IMR-90 (cell line): ENCODE data around the gene IQCK. TPM values are rescaled to one million over a fixed set of nuclear protein-coding genes. Genes with fewer than 3 reads are reported as not detected.

Source experiments
- ATAC-seq: fragments of 200-7000 bp; cut with Tn5 transposase; 2 replicates; pipeline ENCODE4 v1.9.1; 2020; ENCODE audit warnings: low read depth, mild to moderate bottlenecking, moderate library complexity
- BruUV-seq: library from RNA; stranded (reverse); fragments of 400-500 nt; replicated peaks from 2 replicates; lab custom pipeline; 2021; lab: Mats Ljungman, UMichigan
- CTCF ChIA-PET: fragments of 300-600 bp; formaldehyde crosslinking; extraction: SDS; loops from one replicate; lab custom pipeline; 2021; ENCODE audit warnings: antibody characterized with exemption; lab: Yijun Ruan, JAX
- POLR2A ChIA-PET: fragments of 300-600 bp; sonication (Branson Sonifier 250); formaldehyde crosslinking; loops from one replicate; lab custom pipeline; 2022; ENCODE audit warnings: antibody characterized with exemption; ENCODE audit not compliant: unreplicated experiment; lab: Charles Lee
- DNase-seq: peaks from one replicate; pipeline ENCODE4 v3.0.0; 2013
- H2AFZ ChIP-seq: replicated peaks from 2 replicates; pipeline ENCODE3; 2013; ENCODE audit warnings: low read length, mild to moderate bottlenecking; ENCODE audit not compliant: poor library complexity
- H2AK5ac ChIP-seq: 2 replicates; pipeline ENCODE4 v1.6.1; 2013; ENCODE audit warnings: low read depth, low read length, inconsistent platforms
- H2AK9ac ChIP-seq: replicated peaks from 2 replicates; pipeline ENCODE3; 2013; ENCODE audit warnings: mild to moderate bottlenecking, low read depth, low read length, moderate library complexity; ENCODE audit not compliant: poor library complexity
- H2BK120ac ChIP-seq: 2 replicates; pipeline ENCODE4 v1.6.1; 2013; ENCODE audit warnings: low read depth, low read length, inconsistent platforms
- H2BK15ac ChIP-seq: 3 replicates; pipeline ENCODE4 v1.6.1; 2013; ENCODE audit warnings: low read depth, low read length, inconsistent platforms
- H2BK20ac ChIP-seq: 2 replicates; pipeline ENCODE4 v1.6.1; 2013; ENCODE audit warnings: low read depth, mild to moderate bottlenecking, inconsistent platforms, low read length, moderate library complexity
- H2BK5ac ChIP-seq: 2 replicates; pipeline ENCODE4 v1.6.1; 2013; ENCODE audit warnings: mild to moderate bottlenecking, low read depth, low read length, inconsistent platforms; ENCODE audit not compliant: poor library complexity, severe bottlenecking
- H3K14ac ChIP-seq: replicated peaks from 2 replicates; pipeline ENCODE4 v1.6.1; 2013; ENCODE audit warnings: low read depth, low read length, inconsistent platforms
- H3K18ac ChIP-seq: 2 replicates; pipeline ENCODE4 v1.6.1; 2013; ENCODE audit warnings: low read depth, low read length, control low read depth
- H3K23ac ChIP-seq: 2 replicates; pipeline ENCODE4 v1.6.1; 2013; ENCODE audit warnings: low read depth, low read length, inconsistent platforms
- H3K27ac ChIP-seq: 2 replicates; pipeline ENCODE4 v1.5.1; 2013; ENCODE audit warnings: mild to moderate bottlenecking, control low read depth, low read length; ENCODE audit not compliant: insufficient read depth
- H3K27me3 ChIP-seq: 2 replicates; pipeline ENCODE4 v1.6.1; 2013; ENCODE audit warnings: low read length; ENCODE audit not compliant: control insufficient read depth, insufficient read depth
- H3K36me3 ChIP-seq: 2 replicates; pipeline ENCODE4 v1.6.1; 2013; ENCODE audit warnings: low read length, mixed read lengths; ENCODE audit not compliant: control insufficient read depth, insufficient read depth
- H3K4ac ChIP-seq: 2 replicates; pipeline ENCODE4 v1.6.1; 2013; ENCODE audit warnings: low read depth, low read length, inconsistent platforms
- H3K4me1 ChIP-seq: 2 replicates; pipeline ENCODE4 v1.6.1; 2013; ENCODE audit warnings: low read length, mixed read lengths; ENCODE audit not compliant: control insufficient read depth, insufficient read depth
- H3K4me2 ChIP-seq: 2 replicates; pipeline ENCODE4 v1.6.1; 2013; ENCODE audit warnings: low read depth, mild to moderate bottlenecking, control low read depth, low read length, moderate library complexity
- H3K4me3 ChIP-seq: 2 replicates; pipeline ENCODE4 v1.5.1; 2013; ENCODE audit warnings: low read depth, mild to moderate bottlenecking, control low read depth, low read length, moderate library complexity; ENCODE audit not compliant: insufficient read depth
- H3K56ac ChIP-seq: 2 replicates; pipeline ENCODE4 v1.6.1; 2013; ENCODE audit warnings: low read length, inconsistent platforms; ENCODE audit not compliant: insufficient read depth; ENCODE audit errors: extremely low read depth
- H3K79me1 ChIP-seq, 2 experiments: 2 replicates each; pipeline ENCODE4 v1.6.1; 2013; ENCODE audit warnings: low read length in 2 of 2, inconsistent platforms in 1 of 2, low read depth in 1 of 2
- H3K9ac ChIP-seq: 2 replicates; pipeline ENCODE4 v1.6.1; 2013; ENCODE audit warnings: low read depth, low read length, control low read depth
- H3K9me1 ChIP-seq: 2 replicates; pipeline ENCODE4 v1.6.1; 2013; ENCODE audit warnings: low read length, inconsistent platforms; ENCODE audit not compliant: insufficient read depth
- H3K9me3 ChIP-seq: 2 replicates; pipeline ENCODE4 v1.6.1; 2013; ENCODE audit warnings: low read length; ENCODE audit not compliant: control insufficient read depth, insufficient read depth
- H4K20me1 ChIP-seq: 2 replicates; pipeline ENCODE4 v1.6.1; 2013; ENCODE audit warnings: low read length, inconsistent platforms; ENCODE audit not compliant: insufficient read depth
- H4K5ac ChIP-seq: 2 replicates; pipeline ENCODE4 v1.6.1; 2013; ENCODE audit warnings: mild to moderate bottlenecking, low read depth, low read length, control low read depth
- H4K8ac ChIP-seq, 2 experiments: 2 replicates each; pipeline ENCODE4 v1.6.1; 2013; ENCODE audit warnings: low read depth in 2 of 2, low read length in 2 of 2, control low read depth in 1 of 2, inconsistent platforms in 1 of 2
- H4K91ac ChIP-seq: 2 replicates; pipeline ENCODE4 v1.6.1; 2013; ENCODE audit warnings: low read depth, low read length, inconsistent platforms; ENCODE audit not compliant: insufficient read depth
- NFE2L2 ChIP-seq: fragments of 150-350 bp; IDR thresholded peaks from 2 replicates; pipeline ENCODE4 v1.6.1; 2016; ENCODE audit warnings: low read depth, mild to moderate bottlenecking, low read length
- WGBS, 2 experiments: methylation state at CpG; one replicate each; pipeline versions ENCODE4 v1.1.5 to v1.1.7; 2013; ENCODE audit warnings: missing lambda C conversion rate in 2 of 2; ENCODE audit not compliant: insufficient read length in 1 of 2; ENCODE audit errors: extremely low coverage in 2 of 2; 5-methylcytosine and 5-hydroxymethylcytosine counted together
- dilution Hi-C: fragments of 300-500 bp; cut with HindIII; formaldehyde crosslinking; loops from one replicate; pipeline ENCODE4 v1.14.3; 2018; ENCODE audit warnings: low sequenced_read_pairs; ENCODE audit not compliant: unreplicated experiment
- in situ Hi-C: fragments of 300-500 bp; cut with MboI; formaldehyde crosslinking; loops from 3 replicates; pipeline ENCODE4 v1.14.3; 2019; ENCODE audit warnings: low sequenced_read_pairs, inconsistent platforms, mixed read lengths
- intact Hi-C: fragments of 100-400 bp; cut with micrococcal nuclease; formaldehyde crosslinking; loops from 2 replicates; pipeline ENCODE4 v1.10.0; 2022
- polyA plus RNA-seq, 3 experiments: library from polyadenylated mRNA; depleted of rRNA; stranded (reverse); fragments of >200 nt; gene quantifications; 2 replicates each; pipeline ENCODE4 v1.2.3, GENCODE V29; 2012; ENCODE audit warnings: low replicate concordance in 1 of 3
- total RNA-seq: library from RNA; depleted of rRNA; stranded (reverse); fragments of >200 nt; gene quantifications from 2 replicates; pipeline ENCODE4 v1.2.3, GENCODE V29; 2012

Gene IQCK
- total and polyA plus RNA-seq, 2 of the 4 experiments (the other 2 are of a cell fraction): 4.1 to 5.4 TPM

- TF ChIP-seq NFE2L2: no peak
- Histone ChIP-seq H3K18ac (no peak overlapping the region), H4K20me1 (no peaks in the 10 kb centered on the region), H2AK5ac (no peak overlapping the region), H4K5ac (no peak overlapping the region), H3K9ac (no peak overlapping the region), H3K14ac (no peak overlapping the region), H3K27me3 (peaks cover 6% of the 10 kb centered on the region), H2BK120ac (no peak overlapping the region), H4K91ac (no peak overlapping the region), H3K36me3 (no peaks in the 10 kb centered on the region), H3K4me2 (no peak overlapping the region), H3K79me1 (no peaks in the 10 kb centered on the region), H3K27ac (no peak overlapping the region), H2BK20ac (no peak overlapping the region), H3K9me3 (peaks cover 2% of the 10 kb centered on the region), H3K56ac (no peak overlapping the region), H3K9me1 (no peaks in the 10 kb centered on the region), H2BK5ac (no peak overlapping the region), H3K4me1 (no peaks in the 10 kb centered on the region), H3K4me3 (no peak overlapping the region), H3K23ac (no peak overlapping the region), H2AFZ (no peak overlapping the region), H2AK9ac (no peak overlapping the region), H2BK15ac (no peak overlapping the region), H4K8ac (no peak overlapping the region), H3K4ac (no peak overlapping the region)
- ATAC-seq (no peak), DNase-seq (no peak)
- in situ Hi-C loops (loop anchor here (25.0 kb wide), 1 partner anchor 779 kb away; the partner anchor contains the start of gene ITPRIPL2), dilution Hi-C loops (loop anchor here (25.0 kb wide), 1 partner anchor 279 kb away; no protein-coding TSS in a partner anchor), intact Hi-C loops (no loop called here)
- BruUV-seq: no TSS peak
- ChIA-PET POLR2A (no interaction called here), CTCF (no interaction called here)
- WGBS, 2 experiments: 60% methylated on average over 1 of the region's 3 CpGs; no CpG with 5 or more reads in 1 of the 2 experiments
Observed at GRCh38 chr16:19890901-19891300, 172.8 kb downstream of the IQCK start.
